ENCODE measurements around the gene CCDC39.
"Not testable (repeated sequence)": the region's sequence is repeated elsewhere in the genome, so short reads cannot be mapped to it uniquely, and the experiment has no call there.

CCDC39 gene

GRCh38 chr3:180618563-180618962, 60.7 kb downstream of the CCDC39 start:
- DNase-seq = not testable (repeated sequence)

DNA sequence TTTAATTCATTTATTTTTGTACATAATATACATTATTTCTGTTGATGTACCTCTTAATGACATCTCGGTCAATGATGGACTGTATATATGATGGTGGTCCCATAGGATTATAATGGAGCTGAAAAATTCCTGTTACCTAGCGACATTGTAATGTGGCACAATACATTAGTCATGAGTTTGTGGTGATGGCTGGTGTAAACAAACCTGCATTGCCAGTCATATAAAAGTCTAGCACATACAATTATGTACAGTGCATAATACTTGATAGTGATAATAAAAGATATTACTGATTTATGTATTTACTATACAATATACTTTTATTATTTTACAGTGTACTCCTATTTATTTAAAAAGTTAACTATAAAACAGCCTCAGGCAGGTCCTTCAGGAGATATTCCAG, 62.2 kb downstream of the CCDC39 start:
- DNase-seq = no peak

GRCh38 chr3:180615954-180616353, 63.3 kb downstream of the CCDC39 start:
- no peak for DNase-seq

DNA sequence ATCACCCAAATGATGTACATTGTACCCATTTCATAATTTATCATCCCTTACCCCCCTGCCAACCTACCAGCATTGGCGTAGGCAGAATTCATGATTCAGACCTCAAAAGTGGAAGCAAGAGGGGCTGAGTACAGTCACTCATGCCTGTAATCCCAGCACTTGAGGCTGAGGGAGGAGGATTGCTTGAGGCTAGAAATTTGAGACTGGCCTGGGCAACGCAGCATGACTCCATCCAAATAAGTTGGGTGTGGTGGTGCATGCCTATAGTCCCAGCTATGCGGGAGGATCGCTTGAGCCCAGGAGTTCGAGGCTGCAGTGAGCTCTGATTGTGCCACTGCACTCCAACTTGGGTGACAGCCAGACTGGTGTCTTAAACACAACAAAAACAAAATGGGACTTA, 66.9 kb downstream of the CCDC39 start:
- DNase-seq = no peak

GRCh38 chr3:180611006-180611405, 68.3 kb downstream of the CCDC39 start:
- no peak for DNase-seq

DNA sequence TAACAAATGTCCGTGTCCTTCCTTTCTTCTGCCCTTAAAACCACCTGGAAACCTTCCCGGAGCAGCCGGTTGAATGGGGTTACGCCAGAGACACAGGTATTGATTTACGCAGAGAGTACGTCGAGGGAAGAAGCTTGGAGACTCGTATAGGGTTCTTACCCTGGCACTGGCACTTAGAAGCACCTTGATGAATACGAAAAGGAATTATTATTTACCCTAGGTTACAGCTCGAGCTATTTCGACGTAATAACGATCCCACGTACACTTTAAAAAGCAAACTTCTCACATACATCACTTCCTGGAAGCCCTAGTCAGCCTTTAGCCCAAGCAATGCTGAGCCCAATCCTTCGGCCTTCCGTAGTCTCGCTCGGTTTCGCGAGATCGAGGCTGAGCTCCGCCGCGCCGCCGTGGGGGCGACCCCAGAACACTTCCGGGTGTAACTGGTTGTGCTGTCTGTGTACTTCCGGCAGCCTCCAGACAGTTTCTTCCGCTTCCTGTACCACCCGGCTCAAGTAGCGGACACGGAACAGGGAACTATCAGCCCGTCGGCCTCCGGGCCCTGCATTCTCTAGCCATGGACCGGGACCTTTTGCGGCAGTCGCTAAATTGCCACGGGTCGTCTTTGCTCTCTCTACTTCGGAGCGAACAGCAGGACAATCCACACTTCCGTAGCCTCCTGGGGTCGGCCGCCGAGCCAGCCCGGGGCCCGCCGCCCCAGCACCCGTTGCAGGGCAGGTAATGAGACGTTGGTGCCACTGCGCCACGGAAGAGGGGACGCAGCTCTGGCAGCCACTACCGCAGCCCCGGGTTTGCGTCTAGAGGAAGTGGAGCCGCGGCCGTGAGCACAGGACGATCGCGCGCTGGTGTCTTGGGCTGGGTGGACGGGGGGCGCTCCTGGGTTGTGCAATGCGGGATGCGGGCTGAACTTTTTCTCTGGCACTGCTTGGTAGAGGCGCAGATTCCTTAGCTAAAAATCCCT, 77.3 kb downstream of the CCDC39 start, which contains the start of gene TTC14:
TTC14 (plus strand) TSS at position 476 of the 979 bp plus-strand sequence; CDS start at position 575, 99 bp downstream.
- peak; percentile 94 to 96 for DNase-seq

DNA sequence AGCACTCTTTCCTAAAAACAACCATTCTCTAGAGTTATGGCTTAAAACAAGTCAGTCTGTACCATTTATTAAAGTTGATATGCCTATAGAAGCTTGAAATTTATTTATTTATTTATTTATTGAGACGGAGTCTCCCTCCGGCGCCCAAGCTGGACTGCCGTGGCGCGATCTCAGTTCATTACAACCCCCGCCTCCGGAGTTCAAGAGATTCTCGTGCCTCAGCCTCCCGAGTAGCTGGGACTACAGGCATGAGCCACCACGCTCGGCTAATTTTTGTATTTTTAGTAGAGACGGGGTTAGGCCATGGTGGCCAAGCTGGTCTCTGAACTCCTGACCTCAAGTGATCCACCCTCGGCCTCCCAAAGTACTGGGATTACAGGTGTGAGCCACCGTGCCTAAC, 78.8 kb downstream of the CCDC39 start:
- no peak for DNase-seq

- no peak for DNase-seq
Measured at GRCh38 chr3:180595559-180595935, 83.7 kb downstream of the CCDC39 start.

DNA sequence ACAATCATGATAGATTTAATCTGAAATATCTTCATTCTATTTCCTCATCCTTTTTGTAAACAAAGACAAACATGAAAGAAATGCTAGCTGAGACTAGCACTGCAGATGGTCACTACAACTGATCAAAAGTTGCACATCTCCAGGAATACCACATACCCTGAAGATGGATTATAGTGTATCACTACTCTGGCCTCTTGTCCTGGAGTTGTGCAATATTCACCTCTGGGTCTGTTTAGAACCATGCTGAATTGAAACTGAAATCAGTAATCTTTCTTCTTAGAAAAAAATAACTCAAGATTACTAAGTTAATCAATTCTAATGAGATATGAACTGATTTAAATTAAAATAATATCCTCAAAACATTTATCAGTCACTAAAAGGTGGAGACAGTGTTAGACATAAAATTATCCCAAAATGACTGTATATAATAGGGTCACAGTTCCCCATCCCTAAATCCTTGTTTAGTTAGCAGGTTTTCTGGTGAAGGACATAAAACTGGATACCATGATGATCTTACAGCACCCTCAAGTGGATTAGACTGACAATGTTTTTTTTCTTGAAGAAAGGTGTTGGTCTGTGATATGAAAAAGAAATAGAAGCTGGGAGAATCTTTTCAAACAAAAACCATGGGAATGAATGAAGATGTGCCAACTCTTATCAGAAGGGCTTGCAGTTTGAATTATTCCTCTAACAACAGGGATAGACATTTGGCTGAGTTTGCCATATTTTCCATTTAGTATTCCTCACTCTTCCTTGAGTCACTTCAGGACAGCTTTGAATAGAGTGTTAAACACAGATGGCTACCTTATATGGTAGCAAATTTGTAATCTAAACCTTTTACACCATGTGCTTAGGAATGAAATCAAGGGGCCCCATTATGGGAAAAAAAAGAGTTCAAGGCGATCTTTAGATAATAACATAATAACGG, 84.4 kb downstream of the CCDC39 start:
- peak in 1 of 2 donors; percentile 12 for DNase-seq

DNA sequence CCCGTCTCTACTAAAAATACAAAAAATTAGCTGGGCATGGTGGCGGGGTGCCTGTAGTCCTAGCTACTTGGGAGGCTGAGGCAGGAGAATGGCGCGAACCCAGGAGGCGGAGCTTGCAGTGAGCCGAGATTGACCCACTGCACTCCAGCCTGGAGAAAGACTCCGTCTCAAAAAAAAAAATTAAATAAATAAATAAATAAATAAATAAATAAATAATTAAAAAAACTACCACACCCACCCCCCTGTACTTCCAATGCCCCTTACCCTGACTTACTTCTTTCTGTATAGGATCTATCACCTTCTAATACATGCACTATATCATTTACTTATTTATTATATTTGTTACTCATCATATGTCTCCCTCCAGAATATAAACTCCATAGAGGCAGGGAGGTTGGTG, 85.7 kb downstream of the CCDC39 start:
- DNase-seq = not testable (repeated sequence)

GRCh38 chr3:180590396-180590795, 88.9 kb downstream of the CCDC39 start:
- DNase-seq = no peak

GRCh38 chr3:180580934-180581333, 98.4 kb downstream of the CCDC39 start:
- DNase-seq = no peak

DNA sequence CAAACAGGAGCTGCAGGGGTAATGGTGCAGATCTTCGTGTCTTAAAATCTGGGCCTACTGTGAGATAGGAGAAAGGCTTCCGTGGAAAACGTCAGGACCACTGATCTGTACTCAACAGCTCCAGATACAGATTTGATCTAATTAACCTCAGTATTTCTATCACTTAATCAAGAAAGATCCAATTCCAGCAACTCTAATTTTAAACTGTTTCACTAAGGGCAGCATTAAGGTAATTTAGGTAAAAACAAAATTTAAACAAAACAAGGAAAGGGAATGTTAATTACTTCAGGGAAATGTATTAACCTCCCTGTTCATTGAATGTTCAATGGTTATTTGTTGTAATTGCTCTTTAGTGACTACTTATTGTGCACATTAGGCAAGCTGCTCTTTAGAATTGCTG, 103.7 kb downstream of the CCDC39 start:
- DNase-seq = no peak

- no peak for DNase-seq
Measured at GRCh38 chr3:180571831-180572598, 107.3 kb downstream of the CCDC39 start.

GRCh38 chr3:180570238-180570637, 109.1 kb downstream of the CCDC39 start:
- DNase-seq = no peak

- DNase-seq = no peak
Measured at GRCh38 chr3:180564676-180565075, 114.6 kb downstream of the CCDC39 start.
